Spinal cord (tissue), 10 donors: ENCODE data around the gene FAM217A. TPM values are rescaled to one million over a fixed set of nuclear protein-coding genes. Genes with fewer than 3 reads are reported as not detected.

Experiments
- DNase-seq, 6 donors: peaks; one replicate each; pipeline versions ENCODE4 v3.0.0 to v3.0.0-alpha.2; 2013 to 2015; ENCODE audit warnings: low spot score in 6 of 6, low read depth in 4 of 6
- H3K27ac ChIP-seq: one replicate; pipeline ENCODE4 v1.5.1; 2013; ENCODE audit warnings: low read depth, low read length, control low read depth
- H3K27me3 ChIP-seq: one replicate; pipeline ENCODE4 v1.6.1; 2013; ENCODE audit warnings: low read length; ENCODE audit not compliant: control insufficient read depth, insufficient read depth
- H3K36me3 ChIP-seq: one replicate; pipeline ENCODE4 v1.6.1; 2013; ENCODE audit warnings: low read length; ENCODE audit not compliant: control insufficient read depth, insufficient read depth
- H3K4me1 ChIP-seq: one replicate; pipeline ENCODE4 v1.6.1; 2013; ENCODE audit warnings: low read length; ENCODE audit not compliant: control insufficient read depth, insufficient read depth
- H3K4me3 ChIP-seq: one replicate; pipeline ENCODE4 v1.5.1; 2013; ENCODE audit warnings: low read depth, low read length, control low read depth
- H3K9me3 ChIP-seq: one replicate; pipeline ENCODE4 v1.6.1; 2013; ENCODE audit warnings: low read length; ENCODE audit not compliant: control insufficient read depth, insufficient read depth
- WGBS: methylation state at CpG from one replicate; pipeline ENCODE4 v1.1.5; 2013; ENCODE audit warnings: missing lambda C conversion rate; ENCODE audit not compliant: insufficient coverage; 5-methylcytosine and 5-hydroxymethylcytosine counted together
- long read RNA-seq, 4 donors: transcript quantifications; one replicate each; lab custom pipeline, GENCODE V29; 2026
- polyA plus RNA-seq, 2 donors: library from polyadenylated mRNA; unstranded; fragments of 120-200 nt; gene quantifications; one replicate each; pipeline ENCODE4 v1.2.1, GENCODE V29; 2013; ENCODE audit not compliant: insufficient read length in 2 of 2
- total RNA-seq, 2 donors: library from RNA; depleted of rRNA in 1 of 2; stranded (reverse); fragments of 120-200 nt in 1 of 2; fragments of >200 nt in 1 of 2; gene quantifications; one replicate each; pipeline versions ENCODE4 v1.2.3 to v1.2.4, GENCODE V29; 2013 to 2014
- donor health status: healthy.

Gene FAM217A
- total RNA-seq (not detected), polyA plus RNA-seq (1 to 10 TPM in 1 of 2 donors, not detected in 1; 1.0 TPM)
- long read RNA-seq, donor 1 = 0 reads
- long read RNA-seq, donor 2 = 0 reads
- long read RNA-seq, donor 3 = 0 reads
- long read RNA-seq, donor 4 = 0 reads

- H3K9me3 ChIP-seq = no peaks in the 10 kb centered on the region
- no peak within 1 kb of the TSS for H3K27ac ChIP-seq
- DNase-seq = no peak
- H3K36me3 ChIP-seq = no peaks in the 10 kb centered on the region
- WGBS = 38% methylated on average over 90 of the region's 91 CpGs
- H3K4me3 ChIP-seq = no peak within 1 kb of the TSS
- no peaks in the 10 kb centered on the region for H3K4me1 ChIP-seq
- peaks cover 3% of the 10 kb centered on the region for H3K27me3 ChIP-seq
Observed at GRCh38 chr6:4078691-4079471, at the start of gene FAM217A. Gene FAM217A, minus strand, starts transcription at chr6:4079137. Its CDS starts 1,723 bp downstream, at chr6:4077414.

- Histone ChIP-seq H3K27ac (no peak overlapping the region), H3K9me3 (no peaks in the 10 kb centered on the region), H3K4me1 (no peaks in the 10 kb centered on the region), H3K4me3 (no peak overlapping the region), H3K27me3 (no peaks in the 10 kb centered on the region), H3K36me3 (peaks cover 13% of the 10 kb centered on the region)
- no peak for DNase-seq
- 57% methylated on average over 1 of the region's 1 CpG for WGBS
Observed at GRCh38 chr6:4128072-4128471, 49.1 kb upstream of the FAM217A start.

- 95% methylated on average over 6 of the region's 8 CpGs for WGBS
- Histone ChIP-seq H3K4me1 (no peaks in the 10 kb centered on the region), H3K27ac (no peak overlapping the region), H3K36me3 (peaks cover 15% of the 10 kb centered on the region), H3K27me3 (no peaks in the 10 kb centered on the region), H3K4me3 (no peak overlapping the region), H3K9me3 (no peaks in the 10 kb centered on the region)
- no peak for DNase-seq
Observed at GRCh38 chr6:4125933-4126864, 47.3 kb upstream of the FAM217A start.

DNA sequence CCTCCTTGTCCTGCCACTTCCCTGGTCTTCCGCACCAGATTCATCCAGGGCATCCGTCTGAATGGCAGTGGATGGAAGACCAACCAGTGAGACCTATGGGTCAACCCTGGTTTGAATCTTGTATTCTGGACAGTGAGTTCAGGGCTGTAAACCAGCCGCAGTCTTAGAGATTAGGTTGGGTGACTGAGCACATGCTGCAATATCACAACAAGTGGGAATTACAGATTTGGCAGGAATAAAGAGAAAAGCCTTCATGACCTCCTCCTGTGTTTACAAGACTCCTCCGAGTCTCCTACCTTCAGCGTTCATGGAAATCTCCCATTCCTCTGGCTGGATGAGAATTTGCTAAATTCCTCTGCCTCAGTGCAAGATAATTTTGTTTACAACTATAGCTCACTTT, 46.6 kb upstream of the FAM217A start:
- Histone ChIP-seq H3K27me3 (no peaks in the 10 kb centered on the region), H3K4me1 (no peaks in the 10 kb centered on the region), H3K27ac (no peak overlapping the region), H3K36me3 (peaks cover 15% of the 10 kb centered on the region), H3K9me3 (no peaks in the 10 kb centered on the region), H3K4me3 (no peak overlapping the region)
- no peak for DNase-seq
- WGBS = 88% methylated on average over 2 of the region's 5 CpGs

DNA sequence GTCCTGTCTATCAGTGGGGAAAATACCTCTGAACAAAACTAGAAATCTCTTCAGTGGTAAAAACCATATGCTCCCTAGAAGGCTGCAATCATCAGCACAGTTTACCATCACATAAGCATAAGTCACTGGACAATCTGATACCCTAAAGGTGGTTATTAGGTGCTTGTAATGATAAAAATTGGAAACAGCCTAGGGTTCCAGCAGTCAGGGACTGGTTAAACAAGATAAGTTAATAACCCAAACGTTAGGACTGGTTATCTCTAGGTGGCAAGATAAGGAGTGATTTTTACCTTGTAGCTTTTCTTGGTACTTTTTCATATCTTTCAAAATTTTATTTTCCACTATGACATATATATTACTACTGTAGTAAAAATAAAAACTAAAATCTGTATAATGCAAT, 45.4 kb upstream of the FAM217A start:
- Histone ChIP-seq H3K9me3 (no peaks in the 10 kb centered on the region), H3K4me1 (no peaks in the 10 kb centered on the region), H3K27ac (no peak overlapping the region), H3K4me3 (no peak overlapping the region), H3K36me3 (peaks cover 16% of the 10 kb centered on the region), H3K27me3 (no peaks in the 10 kb centered on the region)
- no peak for DNase-seq
- WGBS = no CpG with 5 or more reads among the region's 1 CpG

DNA sequence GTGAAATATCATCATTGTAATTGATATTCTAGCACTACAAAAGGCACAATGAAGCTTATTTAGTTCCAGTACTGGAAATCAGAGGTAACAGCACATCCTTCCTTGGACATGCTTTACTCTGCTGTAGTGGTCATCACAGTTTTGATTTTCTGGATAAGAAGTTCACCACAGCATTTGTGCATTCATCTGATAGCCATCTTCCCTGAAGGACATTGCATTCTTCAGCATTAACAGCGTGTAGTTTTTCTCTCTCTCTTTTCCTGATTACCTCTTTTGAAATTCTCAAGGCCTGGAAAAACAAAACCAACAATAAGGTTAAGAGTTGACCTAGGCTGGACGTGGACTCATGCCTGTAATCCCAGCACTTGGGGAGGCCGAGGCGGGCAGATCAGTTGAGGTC, 36.8 kb upstream of the FAM217A start:
- DNase-seq = no peak
- Histone ChIP-seq H3K4me3 (no peak overlapping the region), H3K9me3 (peaks cover 3% of the 10 kb centered on the region), H3K27me3 (no peaks in the 10 kb centered on the region), H3K36me3 (peaks cover 15% of the 10 kb centered on the region), H3K4me1 (no peaks in the 10 kb centered on the region), H3K27ac (no peak overlapping the region)
- no CpG with 5 or more reads among the region's 4 CpGs for WGBS

DNA sequence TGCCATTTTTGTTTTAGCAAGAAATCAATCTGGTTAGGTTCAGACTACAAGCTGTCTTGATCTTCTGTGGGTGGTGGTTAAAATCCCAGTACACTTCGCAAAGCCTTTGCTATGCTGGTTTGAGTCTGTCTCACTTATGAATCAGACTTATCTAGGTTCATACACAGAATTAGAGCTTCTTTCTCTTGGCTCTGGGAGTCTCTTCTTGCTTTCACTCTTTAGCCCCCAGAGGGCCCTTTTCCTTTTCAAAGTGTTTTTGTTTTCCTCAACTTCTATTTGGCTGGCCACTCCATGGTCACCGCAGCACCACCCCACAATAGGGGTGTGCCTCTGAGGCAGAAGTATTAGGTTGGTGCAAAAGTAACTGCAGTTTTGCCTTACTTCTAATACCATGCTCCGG, 35.2 kb upstream of the FAM217A start:
- 100% methylated on average over 1 of the region's 3 CpGs for WGBS
- Histone ChIP-seq H3K9me3 (peaks cover 3% of the 10 kb centered on the region), H3K36me3 (peaks cover 12% of the 10 kb centered on the region), H3K4me3 (no peak overlapping the region), H3K4me1 (no peaks in the 10 kb centered on the region), H3K27me3 (no peaks in the 10 kb centered on the region), H3K27ac (no peak overlapping the region)
- DNase-seq = no peak

GRCh38 chr6:4113649-4114048, 34.7 kb upstream of the FAM217A start:
- H3K4me1 ChIP-seq = no peaks in the 10 kb centered on the region
- DNase-seq = peak in 1 of 6 donors; percentile 14
- no peak overlapping the region for H3K27ac ChIP-seq
- no peaks in the 10 kb centered on the region for H3K27me3 ChIP-seq
- H3K9me3 ChIP-seq = peaks cover 3% of the 10 kb centered on the region
- H3K36me3 ChIP-seq = peaks cover 9% of the 10 kb centered on the region
- H3K4me3 ChIP-seq = no peak overlapping the region

- DNase-seq = no peak
- Histone ChIP-seq H3K27me3 (no peaks in the 10 kb centered on the region), H3K36me3 (peaks cover 6% of the 10 kb centered on the region), H3K4me1 (no peaks in the 10 kb centered on the region), H3K4me3 (no peak overlapping the region), H3K9me3 (peaks cover 3% of the 10 kb centered on the region), H3K27ac (no peak overlapping the region)
- 100% methylated on average over 2 of the region's 3 CpGs for WGBS
Observed at GRCh38 chr6:4112366-4112765, 33.4 kb upstream of the FAM217A start.
